Sigmoid colon (tissue), 4 donors: ENCODE measurements around the gene SPIRE1.

Source experiments
- POLR2AphosphoS5 ChIP-seq, 4 donors: sonication (generic); formaldehyde crosslinking; IDR thresholded peaks; one replicate each; pipeline ENCODE4 v1.6.1; 2017; ENCODE audit warnings: antibody characterized with exemption in 4 of 4
- TF ChIP-seq, protein P1 (sequence below), 4 experiments: fragments of 450-650 bp in 3 of 4; fragments of 200-600 bp in 1 of 4; IDR thresholded peaks; one replicate each; pipeline ENCODE4 v1.5.1; 2016 to 2019; ENCODE audit warnings: antibody characterized with exemption in 4 of 4, mild to moderate bottlenecking in 3 of 4, moderate library complexity in 2 of 4

DNA sequence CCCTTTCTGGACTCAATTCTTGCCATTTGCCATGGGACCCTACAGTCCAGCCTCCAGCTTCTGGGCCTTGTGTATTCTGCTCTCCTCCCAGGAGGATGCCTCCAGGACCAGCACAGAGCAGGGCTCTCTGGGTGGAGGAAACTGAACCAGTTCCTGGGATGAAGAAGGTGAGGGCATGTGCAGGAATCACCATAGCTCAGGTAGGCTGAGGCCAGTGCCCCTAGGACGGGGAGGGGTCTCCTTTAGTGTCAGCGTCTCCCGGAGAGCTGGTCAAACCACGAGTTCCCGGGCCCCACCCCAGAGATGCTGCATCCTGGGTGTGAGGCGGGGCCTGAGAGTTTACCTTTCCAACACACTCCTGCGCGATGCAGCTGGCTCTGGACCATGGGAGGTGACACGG, 256.0 kb downstream of the SPIRE1 start:
- no peak for TF ChIP-seq POLR2AphosphoS5 (IDR thresholded peaks at IDR 0.05)
- TF ChIP-seq, protein P1, sequence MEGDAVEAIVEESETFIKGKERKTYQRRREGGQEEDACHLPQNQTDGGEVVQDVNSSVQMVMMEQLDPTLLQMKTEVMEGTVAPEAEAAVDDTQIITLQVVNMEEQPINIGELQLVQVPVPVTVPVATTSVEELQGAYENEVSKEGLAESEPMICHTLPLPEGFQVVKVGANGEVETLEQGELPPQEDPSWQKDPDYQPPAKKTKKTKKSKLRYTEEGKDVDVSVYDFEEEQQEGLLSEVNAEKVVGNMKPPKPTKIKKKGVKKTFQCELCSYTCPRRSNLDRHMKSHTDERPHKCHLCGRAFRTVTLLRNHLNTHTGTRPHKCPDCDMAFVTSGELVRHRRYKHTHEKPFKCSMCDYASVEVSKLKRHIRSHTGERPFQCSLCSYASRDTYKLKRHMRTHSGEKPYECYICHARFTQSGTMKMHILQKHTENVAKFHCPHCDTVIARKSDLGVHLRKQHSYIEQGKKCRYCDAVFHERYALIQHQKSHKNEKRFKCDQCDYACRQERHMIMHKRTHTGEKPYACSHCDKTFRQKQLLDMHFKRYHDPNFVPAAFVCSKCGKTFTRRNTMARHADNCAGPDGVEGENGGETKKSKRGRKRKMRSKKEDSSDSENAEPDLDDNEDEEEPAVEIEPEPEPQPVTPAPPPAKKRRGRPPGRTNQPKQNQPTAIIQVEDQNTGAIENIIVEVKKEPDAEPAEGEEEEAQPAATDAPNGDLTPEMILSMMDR (IDR thresholded peaks at IDR 0.05): no peak
